ENCODE results near the gene IVD. TPM values are rescaled to one million over a fixed set of nuclear protein-coding genes. Genes with fewer than 3 reads are reported as not detected.

Gene IVD
- total RNA-seq, 1 experiment from 2014 or later: 93.1 TPM

- Histone ChIP-seq H3K4me1 (ENCODE audit: insufficient read depth, low read length) (peaks cover 6% of the 10 kb centered on the region; the same call in 1 of the 2 replicates), H3K79me1 (ENCODE audit: insufficient read depth, low read depth, low read length, poor library complexity, severe bottlenecking) (no peaks in the 10 kb centered on the region), H3K79me2 (ENCODE audit: insufficient read depth, low read length) (no peaks in the 10 kb centered on the region), H3K14ac (ENCODE audit: insufficient read depth, low read length) (no peak overlapping the region), H2BK20ac (ENCODE audit: low read depth, low read length, poor library complexity, severe bottlenecking) (no peak overlapping the region), H3K18ac (ENCODE audit: insufficient read length, low read depth, low read length) (no peak overlapping the region), H4K91ac (ENCODE audit: insufficient read length, low read depth, low read length) (no peak overlapping the region), H3K9ac (ENCODE audit: extremely low read depth, insufficient read length, low read length) (no peak overlapping the region), H2BK15ac (ENCODE audit: low read depth, low read length) (no peak overlapping the region), H3K23me2 (ENCODE audit: insufficient read length, low read depth, low read length, poor library complexity, severe bottlenecking) (no peaks in the 10 kb centered on the region), H4K8ac (replicated peaks; ENCODE audit: insufficient read length, low read depth, low read length) (no peak overlapping the region), H3T11ph (ENCODE audit: low read length) (no peak overlapping the region), H3K9me3 (ENCODE audit: control insufficient read depth, low read depth, low read length) (no peaks in the 10 kb centered on the region), H2BK5ac (ENCODE audit: insufficient read length, low read length) (no peak overlapping the region), H3K4ac (ENCODE audit: low read depth, low read length) (no peak overlapping the region), H2BK12ac (ENCODE audit: insufficient read length, low read depth, low read length) (no peak overlapping the region), H3K4me2 (ENCODE audit: insufficient read depth, insufficient read length, low read length) (no peak overlapping the region), H3K56ac (ENCODE audit: insufficient read length, low read depth, low read length) (no peak overlapping the region), H4K20me1 (ENCODE audit: control insufficient read depth, insufficient read depth, insufficient read length) (no peaks in the 10 kb centered on the region), H3K27ac (ENCODE audit: insufficient read length, low read depth, low read length) (no peak overlapping the region), H2AK5ac (ENCODE audit: insufficient read length, low read length) (no peak overlapping the region), H2BK120ac (ENCODE audit: low read depth, low read length, poor library complexity, severe bottlenecking) (no peak overlapping the region), H3K23ac (ENCODE audit: insufficient read length, low read depth, low read length) (no peak overlapping the region), H4K5ac (ENCODE audit: insufficient read length, low read depth, low read length) (no peak overlapping the region), H2AFZ (ENCODE audit: low read length) (no peak overlapping the region), H3K27me3 (ENCODE audit: insufficient read depth, low read length) (no peaks in the 10 kb centered on the region; the same call in 1 of the 2 replicates)
- Mint-ChIP-seq H3K4me3 (no peak overlapping the region), H3K9me3 (no peaks in the 10 kb centered on the region), H3K27me3 (ENCODE audit: low read depth) (peaks cover 30% of the 10 kb centered on the region), H3K27ac (no peak overlapping the region), H3K36me3 (ENCODE audit: insufficient read depth in 1 of 3, low read depth in 3 of 3) (no peaks in the 10 kb centered on the region), H3K4me1 (peaks cover 22 to 23% of the 10 kb centered on the region in 2 experiments)
- TF ChIP-seq, protein P1, sequence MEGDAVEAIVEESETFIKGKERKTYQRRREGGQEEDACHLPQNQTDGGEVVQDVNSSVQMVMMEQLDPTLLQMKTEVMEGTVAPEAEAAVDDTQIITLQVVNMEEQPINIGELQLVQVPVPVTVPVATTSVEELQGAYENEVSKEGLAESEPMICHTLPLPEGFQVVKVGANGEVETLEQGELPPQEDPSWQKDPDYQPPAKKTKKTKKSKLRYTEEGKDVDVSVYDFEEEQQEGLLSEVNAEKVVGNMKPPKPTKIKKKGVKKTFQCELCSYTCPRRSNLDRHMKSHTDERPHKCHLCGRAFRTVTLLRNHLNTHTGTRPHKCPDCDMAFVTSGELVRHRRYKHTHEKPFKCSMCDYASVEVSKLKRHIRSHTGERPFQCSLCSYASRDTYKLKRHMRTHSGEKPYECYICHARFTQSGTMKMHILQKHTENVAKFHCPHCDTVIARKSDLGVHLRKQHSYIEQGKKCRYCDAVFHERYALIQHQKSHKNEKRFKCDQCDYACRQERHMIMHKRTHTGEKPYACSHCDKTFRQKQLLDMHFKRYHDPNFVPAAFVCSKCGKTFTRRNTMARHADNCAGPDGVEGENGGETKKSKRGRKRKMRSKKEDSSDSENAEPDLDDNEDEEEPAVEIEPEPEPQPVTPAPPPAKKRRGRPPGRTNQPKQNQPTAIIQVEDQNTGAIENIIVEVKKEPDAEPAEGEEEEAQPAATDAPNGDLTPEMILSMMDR (conservative IDR thresholded peaks at IDR 0.05): no peak
- DNase-seq: no peak
- WGBS (ENCODE audit: extremely low coverage, insufficient read length, low lambda C conversion rate): no CpG with 5 or more reads among the region's 4 CpGs
These were observed 22.6 kb downstream of the IVD start for GRCh38 chr15:40428185-40428584.
